Esophagus muscularis mucosa (tissue), 3 donors: Measurements from ENCODE around the gene DNAJC1.

Source experiments
- CTCF ChIP-seq, 3 experiments: fragments of 200-600 bp in 2 of 3; fragments of 450-650 bp in 1 of 3; sonication (generic) in 2 of 3; IDR thresholded peaks; one replicate each; pipeline ENCODE4 v1.5.1; 2017 to 2019; ENCODE audit warnings: antibody characterized with exemption in 3 of 3, mild to moderate bottlenecking in 2 of 3, moderate library complexity in 1 of 3
- POLR2A ChIP-seq: fragments of 450-650 bp; IDR thresholded peaks from one replicate; pipeline ENCODE4 v1.6.1; 2017; ENCODE audit warnings: antibody characterized with exemption, moderate library complexity, mild to moderate bottlenecking, low read depth

DNA sequence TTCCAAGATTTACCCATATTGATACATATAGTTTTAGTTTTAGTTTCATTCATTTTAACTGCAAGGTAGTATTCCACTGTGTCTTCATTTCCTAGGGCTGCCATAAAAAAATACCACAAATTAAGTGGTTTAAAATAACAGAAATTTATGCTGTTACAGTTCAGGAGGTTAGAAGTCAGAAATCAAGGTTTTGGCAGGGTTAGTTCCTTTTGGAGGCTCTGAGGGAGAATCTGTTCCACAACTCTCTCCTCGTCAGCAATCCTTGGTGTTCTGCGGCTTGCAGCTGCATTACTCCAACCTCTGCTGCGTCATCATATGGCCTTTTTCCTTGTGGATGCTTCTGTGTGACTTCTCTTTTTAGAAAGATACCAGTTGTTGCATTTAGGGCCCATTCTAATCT lies 176.2 kb downstream of the DNAJC1 start:
- TF ChIP-seq CTCF (IDR thresholded peaks at IDR 0.05) (no peak), POLR2A (no peak)
